Spleen (tissue), 7 donors: ENCODE results near the gene ABCG1.

Experiments
- CTCF ChIP-seq, 11 experiments: fragments of 200-600 bp in 7 of 11; fragments of 450-650 bp in 4 of 11; sonication (generic) in 4 of 11; IDR thresholded peaks in 8 of 11; conservative IDR thresholded peaks in 3 of 11; 1 replicate in 7 of 11; 2 replicates in 4 of 11; pipeline versions ENCODE4 v1.4.0 to v1.8.0; 2016 to 2021; ENCODE audit warnings: antibody characterized with exemption in 11 of 11, inconsistent platforms in 4 of 11, mild to moderate bottlenecking in 1 of 11
- POLR2A ChIP-seq, 3 donors: fragments of 450-650 bp; IDR thresholded peaks; one replicate each; pipeline ENCODE4 v1.5.1; 2017; ENCODE audit warnings: antibody characterized with exemption in 3 of 3, mild to moderate bottlenecking in 1 of 3
- donor health status: DM: no; HTN: no; CAD: no; lungs with moderate emphysema.
- donor health status: DM: no; HTN: no; CAD: no.
- donor health status: DM: no; HTN: no; CAD: no.

DNA sequence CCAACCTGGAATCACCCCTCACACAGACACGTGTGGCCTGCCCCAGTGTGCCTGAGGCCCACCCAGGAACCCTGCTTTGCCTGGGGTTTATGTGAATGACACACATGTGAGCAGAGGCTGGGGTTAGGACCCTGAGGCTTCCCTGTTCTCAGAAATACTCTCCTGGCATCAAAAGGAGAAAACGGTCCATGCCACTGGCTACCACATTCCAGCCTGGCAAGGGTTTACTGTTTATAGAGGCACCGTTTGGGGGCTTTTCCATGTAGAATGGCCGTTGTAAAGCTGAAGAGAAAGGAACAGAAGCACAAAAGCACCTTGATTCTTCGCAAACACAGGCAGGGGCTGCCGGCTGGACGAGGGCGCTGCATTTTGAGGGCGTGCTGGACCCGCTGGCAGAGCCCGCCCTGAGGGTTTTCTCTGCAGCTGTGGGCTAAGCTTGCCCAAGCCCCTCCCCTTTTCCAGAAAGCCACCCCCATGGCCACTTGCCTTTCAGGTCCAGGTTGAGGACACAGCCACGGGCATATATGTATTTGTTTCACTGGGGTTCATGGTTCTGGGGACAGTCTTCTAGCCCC is 83.2 kb downstream of the ABCG1 start:
- TF ChIP-seq CTCF (IDR thresholded peaks at IDR 0.05 in 8 of 11, conservative IDR thresholded peaks at IDR 0.05 in 3 of 11): no peak
- TF ChIP-seq POLR2A (IDR thresholded peaks at IDR 0.05): no peak
